Ishikawa (cell line): ENCODE measurements around the gene CCHCR1.

Experiments used
- CEBPB ChIP-seq: IDR thresholded peaks from 2 replicates; pipeline ENCODE4 v1.6.1; 2012
- CREB1 ChIP-seq: IDR thresholded peaks from 2 replicates; pipeline ENCODE4 v1.6.1; 2012; ENCODE audit warnings: low read depth
- EGR1 ChIP-seq: IDR thresholded peaks from 2 replicates; pipeline ENCODE4 v1.6.1; 2012
- EP300 ChIP-seq: IDR thresholded peaks from 2 replicates; pipeline ENCODE4 v1.6.1; 2012; ENCODE audit warnings: borderline replicate concordance
- FOXM1 ChIP-seq: IDR thresholded peaks from 2 replicates; pipeline ENCODE4 v1.6.1; 2012; ENCODE audit warnings: low read depth, borderline replicate concordance
- NFIC ChIP-seq: IDR thresholded peaks from 2 replicates; pipeline ENCODE4 v1.6.1; 2012
- RAD21 ChIP-seq: IDR thresholded peaks from 2 replicates; pipeline ENCODE4 v1.6.1; 2012; ENCODE audit warnings: low read depth
- REST ChIP-seq: IDR thresholded peaks from 2 replicates; pipeline ENCODE4 v1.6.1; 2012; ENCODE audit warnings: low read depth, mild to moderate bottlenecking
- TAF1 ChIP-seq: IDR thresholded peaks from 2 replicates; pipeline ENCODE4 v1.6.1; 2012; ENCODE audit warnings: low read depth, mild to moderate bottlenecking
- TCF12 ChIP-seq: IDR thresholded peaks from 2 replicates; pipeline ENCODE4 v1.6.1; 2012; ENCODE audit warnings: low read depth
- TEAD4 ChIP-seq: IDR thresholded peaks from 2 replicates; pipeline ENCODE4 v1.6.1; 2012
- YY1 ChIP-seq: IDR thresholded peaks from 2 replicates; pipeline ENCODE4 v1.6.1; 2012; ENCODE audit warnings: low read depth
- ZBTB7A ChIP-seq: IDR thresholded peaks from 2 replicates; pipeline ENCODE4 v1.6.1; 2012; ENCODE audit warnings: low read depth
- TF ChIP-seq, protein P1 (sequence below): IDR thresholded peaks from 2 replicates; pipeline ENCODE4 v1.6.1; 2012
- TF ChIP-seq, protein P2 (sequence below): IDR thresholded peaks from 2 replicates; pipeline ENCODE4 v1.6.1; 2012

CCHCR1 gene

GRCh38 chr6:31142361-31142761, 15.2 kb downstream of the CCHCR1 start:
- TF ChIP-seq, protein P1, sequence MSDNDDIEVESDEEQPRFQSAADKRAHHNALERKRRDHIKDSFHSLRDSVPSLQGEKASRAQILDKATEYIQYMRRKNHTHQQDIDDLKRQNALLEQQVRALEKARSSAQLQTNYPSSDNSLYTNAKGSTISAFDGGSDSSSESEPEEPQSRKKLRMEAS = no peak
- no peak for TF ChIP-seq FOXM1
- TF ChIP-seq EGR1 = no peak
- no peak for TF ChIP-seq CEBPB
- TF ChIP-seq, protein P2, sequence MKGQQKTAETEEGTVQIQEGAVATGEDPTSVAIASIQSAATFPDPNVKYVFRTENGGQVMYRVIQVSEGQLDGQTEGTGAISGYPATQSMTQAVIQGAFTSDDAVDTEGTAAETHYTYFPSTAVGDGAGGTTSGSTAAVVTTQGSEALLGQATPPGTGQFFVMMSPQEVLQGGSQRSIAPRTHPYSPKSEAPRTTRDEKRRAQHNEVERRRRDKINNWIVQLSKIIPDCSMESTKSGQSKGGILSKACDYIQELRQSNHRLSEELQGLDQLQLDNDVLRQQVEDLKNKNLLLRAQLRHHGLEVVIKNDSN = no peak
- no peak for TF ChIP-seq CREB1
- no peak for TF ChIP-seq TAF1
- no peak for TF ChIP-seq TEAD4
- TF ChIP-seq REST = no peak
- TF ChIP-seq RAD21 = no peak
- no peak for TF ChIP-seq TCF12

GRCh38 chr6:31140643-31141042, 17.0 kb downstream of the CCHCR1 start:
- no peak for TF ChIP-seq ZBTB7A
- no peak for TF ChIP-seq EGR1
- no peak for TF ChIP-seq NFIC
- TF ChIP-seq YY1 = no peak
- no peak for TF ChIP-seq EP300
- no peak for TF ChIP-seq FOXM1
- no peak for TF ChIP-seq TEAD4
- TF ChIP-seq CEBPB = no peak

DNA sequence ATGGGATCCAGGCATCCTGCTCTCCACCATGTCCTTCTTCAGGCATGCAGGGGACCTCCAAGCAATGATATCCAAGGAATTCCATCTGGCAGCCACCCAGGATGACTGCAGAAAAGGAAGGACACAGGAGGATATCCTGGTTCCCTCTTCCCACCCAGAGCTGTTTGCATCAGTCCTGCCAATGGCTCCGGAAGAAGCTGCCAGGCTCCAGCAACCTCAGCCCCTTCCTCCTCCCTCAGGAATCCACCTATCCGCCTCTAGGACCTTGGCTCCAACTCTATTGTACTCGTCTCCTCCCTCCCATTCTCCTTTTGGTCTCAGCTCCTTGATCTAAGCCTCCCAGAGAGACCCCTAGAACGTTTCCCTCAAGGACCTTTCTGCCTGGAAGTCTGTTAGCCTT, 18.0 kb downstream of the CCHCR1 start:
- TF ChIP-seq, protein P2 = no peak
- TF ChIP-seq RAD21 (no peak), YY1 (no peak), TCF12 (no peak), CREB1 (no peak), TEAD4 (no peak), ZBTB7A (no peak), REST (no peak), FOXM1 (no peak), EP300 (no peak), TAF1 (no peak)

- no peak for TF ChIP-seq RAD21
- TF ChIP-seq REST = no peak
- TF ChIP-seq FOXM1 = no peak
- no peak for TF ChIP-seq YY1
- no peak for TF ChIP-seq EGR1
Measured at GRCh38 chr6:31138982-31139381, 18.6 kb downstream of the CCHCR1 start, which contains the start of gene PSORS1C2. PSORS1C2 (minus strand) TSS chr6:31139066; CDS start chr6:31139026, 40 bp downstream.

DNA sequence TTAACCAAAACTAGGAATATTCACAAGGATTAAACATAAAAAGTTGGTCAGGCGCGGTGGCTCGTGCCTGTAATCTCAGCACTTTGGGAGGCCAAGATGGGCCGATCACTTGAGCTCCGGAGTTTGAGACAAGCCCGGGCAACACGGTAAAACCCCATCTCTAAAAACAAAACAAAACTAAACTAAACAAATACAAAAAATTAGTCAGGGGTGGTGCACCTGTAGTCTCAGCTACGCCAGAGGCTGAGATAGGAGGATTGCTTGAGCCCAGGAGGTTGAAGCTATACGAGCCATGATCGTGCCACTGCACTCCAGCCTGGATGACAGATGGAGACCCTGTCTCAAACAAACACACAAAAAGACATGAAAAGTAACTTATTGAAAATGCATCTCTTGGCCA, 21.9 kb downstream of the CCHCR1 start:
- no peak for TF ChIP-seq RAD21
- TF ChIP-seq CREB1 = no peak
- no peak for TF ChIP-seq TCF12
- TF ChIP-seq, protein P2 = no peak
- no peak for TF ChIP-seq TEAD4
- TF ChIP-seq EGR1 = no peak
- TF ChIP-seq EP300 = no peak
- no peak for TF ChIP-seq TAF1
- no peak for TF ChIP-seq YY1
- no peak for TF ChIP-seq REST
- TF ChIP-seq FOXM1 = no peak
- no peak for TF ChIP-seq ZBTB7A
- TF ChIP-seq, protein P1 = no peak
- no peak for TF ChIP-seq NFIC
- TF ChIP-seq CEBPB = no peak
